Measurements from ENCODE around the gene MFAP4.

- TF ChIP-seq, protein P1, sequence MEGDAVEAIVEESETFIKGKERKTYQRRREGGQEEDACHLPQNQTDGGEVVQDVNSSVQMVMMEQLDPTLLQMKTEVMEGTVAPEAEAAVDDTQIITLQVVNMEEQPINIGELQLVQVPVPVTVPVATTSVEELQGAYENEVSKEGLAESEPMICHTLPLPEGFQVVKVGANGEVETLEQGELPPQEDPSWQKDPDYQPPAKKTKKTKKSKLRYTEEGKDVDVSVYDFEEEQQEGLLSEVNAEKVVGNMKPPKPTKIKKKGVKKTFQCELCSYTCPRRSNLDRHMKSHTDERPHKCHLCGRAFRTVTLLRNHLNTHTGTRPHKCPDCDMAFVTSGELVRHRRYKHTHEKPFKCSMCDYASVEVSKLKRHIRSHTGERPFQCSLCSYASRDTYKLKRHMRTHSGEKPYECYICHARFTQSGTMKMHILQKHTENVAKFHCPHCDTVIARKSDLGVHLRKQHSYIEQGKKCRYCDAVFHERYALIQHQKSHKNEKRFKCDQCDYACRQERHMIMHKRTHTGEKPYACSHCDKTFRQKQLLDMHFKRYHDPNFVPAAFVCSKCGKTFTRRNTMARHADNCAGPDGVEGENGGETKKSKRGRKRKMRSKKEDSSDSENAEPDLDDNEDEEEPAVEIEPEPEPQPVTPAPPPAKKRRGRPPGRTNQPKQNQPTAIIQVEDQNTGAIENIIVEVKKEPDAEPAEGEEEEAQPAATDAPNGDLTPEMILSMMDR (IDR thresholded peaks at IDR 0.05) = no peak
- TF ChIP-seq POLR2AphosphoS5 (IDR thresholded peaks at IDR 0.05) (no peak), POLR2A (IDR thresholded peaks at IDR 0.05; ENCODE audit: low read depth) (no peak), EP300 (IDR thresholded peaks at IDR 0.05) (no peak)
Observed at GRCh38 chr17:19380481-19381301, 6.3 kb downstream of the MFAP4 start.

Measured in esophagus muscularis mucosa (tissue), 4 donors.